GM18867 (cell line): ENCODE measurements around the gene GRK5.
A peak's percentile ranks its signal among the peaks of the same experiment; 100 is the strongest.
"Not testable (repeated sequence)": the region's sequence is repeated elsewhere in the genome, so short reads cannot be mapped to it uniquely, and the experiment has no call there.

Source experiments
- ATAC-seq: cut with Tn5 transposase; IDR thresholded peaks from one replicate; pipeline ENCODE4 v1.9.1; 2021; ENCODE audit warnings: mild to moderate bottlenecking, moderate library complexity; ENCODE audit not compliant: unreplicated experiment

The GRK5 gene

DNA sequence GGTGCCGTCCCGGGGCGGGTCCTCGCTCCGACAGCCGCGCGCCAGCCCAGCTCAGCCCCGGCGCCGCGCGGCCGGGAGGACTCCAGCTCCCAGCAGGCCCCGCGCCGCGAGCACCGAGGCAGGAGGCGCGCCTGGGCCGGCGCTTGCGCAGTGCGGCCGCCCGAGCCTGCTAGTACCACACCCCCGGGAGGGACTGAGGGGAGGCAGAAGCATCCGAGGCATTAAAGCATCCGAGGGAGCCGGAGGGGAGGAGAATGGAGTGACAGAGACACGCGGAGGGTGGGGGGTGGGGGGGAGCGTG, at the start of gene GRK5:
Gene GRK5, plus strand, starts transcription at position 206 of the 301 bp plus-strand sequence. CDS start 347 bp downstream, outside the sequence.
- peak; percentile 81 for ATAC-seq

DNA sequence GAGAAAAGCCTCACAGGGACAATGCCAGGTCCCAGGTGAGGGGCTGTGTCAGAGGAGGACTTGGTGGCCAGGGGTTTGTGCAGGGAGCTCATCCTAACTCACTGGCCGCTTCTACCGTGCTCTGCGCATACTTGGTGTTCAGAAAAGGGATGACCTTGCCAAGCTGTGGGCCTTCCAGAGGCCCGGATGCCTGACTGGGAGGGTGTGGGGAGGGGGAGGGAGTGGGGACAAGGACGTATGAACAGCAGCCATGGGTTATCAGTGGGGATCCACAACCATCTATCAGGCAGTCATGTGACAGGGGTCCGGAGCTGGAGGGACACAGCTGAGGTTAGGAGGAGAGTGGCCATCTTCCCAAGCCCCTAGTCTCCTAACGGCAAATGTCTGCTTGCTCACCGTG, 48.0 kb upstream of the GRK5 start:
- ATAC-seq: no peak

- ATAC-seq: no peak
Observed at GRCh38 chr10:119161680-119162451, 45.5 kb upstream of the GRK5 start.

DNA sequence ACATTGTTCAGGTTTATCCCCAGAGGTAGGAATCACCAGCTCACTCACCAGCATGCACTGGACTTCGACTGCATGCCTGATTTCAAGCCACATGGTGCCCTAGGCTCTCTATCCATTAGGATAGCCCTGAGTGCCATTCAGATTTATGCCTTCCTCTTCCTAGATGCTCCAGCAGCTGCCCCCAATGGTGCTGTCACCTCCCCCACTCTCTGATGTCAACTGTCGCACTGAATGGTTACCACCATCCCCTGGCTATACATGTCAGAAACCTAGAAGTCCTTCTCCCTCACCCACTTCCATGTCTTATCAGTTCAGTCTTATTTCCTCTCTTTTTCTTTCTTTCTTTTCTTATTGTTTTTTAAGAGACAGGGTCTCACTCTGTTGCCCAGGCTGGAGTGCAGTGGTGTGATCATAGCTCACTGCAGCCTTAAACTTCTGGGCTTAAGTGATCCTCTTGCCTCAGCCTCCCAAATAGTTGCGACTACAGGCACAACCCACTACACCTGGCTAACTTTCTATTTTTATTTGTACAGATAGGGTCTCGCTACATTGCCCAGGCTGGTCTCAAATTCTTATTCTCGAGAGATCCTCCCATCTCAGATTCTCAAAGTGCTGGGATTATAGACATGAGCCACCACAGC, 44.8 kb upstream of the GRK5 start:
- ATAC-seq: no peak

GRCh38 chr10:119165171-119166117, 41.9 kb upstream of the GRK5 start, which contains the start of gene SFXN4:
TSS of gene SFXN4 (minus strand) at chr10:119165714. CDS start at chr10:119165647, 67 bp downstream.
- ATAC-seq: peak; percentile 91

DNA sequence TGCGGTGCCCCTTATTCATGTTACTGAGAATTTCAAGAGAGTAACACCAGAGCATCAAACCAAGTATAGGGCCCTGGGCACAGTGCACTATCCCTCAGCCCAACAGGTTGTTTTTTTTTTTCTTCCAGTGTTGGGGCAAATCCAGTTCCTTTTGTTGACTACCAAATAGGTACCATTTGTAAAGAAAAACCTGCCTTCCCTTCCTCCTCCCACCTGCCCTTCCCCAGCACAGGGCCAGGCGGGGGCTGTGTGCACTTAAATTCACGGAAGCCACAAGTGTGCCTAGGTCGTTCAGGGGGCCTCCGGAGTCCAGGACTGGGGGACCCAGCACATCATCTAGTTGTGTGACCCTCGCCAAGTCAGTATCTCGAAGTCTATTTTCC, 41.3 kb upstream of the GRK5 start:
- no peak for ATAC-seq

- no peak for ATAC-seq
Observed at GRCh38 chr10:119166564-119166963, 40.8 kb upstream of the GRK5 start.

DNA sequence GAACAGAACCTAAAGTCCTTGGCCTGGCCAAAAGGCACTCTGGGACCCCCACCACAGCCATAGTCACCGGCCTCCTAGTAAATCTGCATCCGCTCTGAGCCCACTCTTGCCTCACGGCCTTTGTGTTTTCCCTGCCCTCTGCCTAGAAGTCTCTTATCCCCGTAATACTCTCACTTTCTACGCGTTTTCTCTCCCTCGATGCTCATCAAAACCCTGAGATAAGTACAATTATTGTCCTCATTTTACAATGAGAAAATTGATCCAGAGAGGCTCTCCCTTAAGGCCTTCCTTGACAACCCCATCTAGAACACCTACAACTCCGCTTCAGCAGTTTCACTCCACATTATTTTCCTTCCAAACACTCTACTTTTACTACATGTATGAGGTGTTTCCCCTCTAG, 40.3 kb upstream of the GRK5 start:
- no peak for ATAC-seq

- no peak for ATAC-seq
Observed at GRCh38 chr10:119174109-119174508, 33.3 kb upstream of the GRK5 start.

GRCh38 chr10:119176166-119176565, 31.2 kb upstream of the GRK5 start:
- ATAC-seq: no peak

GRCh38 chr10:119177708-119178371, 29.5 kb upstream of the GRK5 start:
- ATAC-seq: no peak

DNA sequence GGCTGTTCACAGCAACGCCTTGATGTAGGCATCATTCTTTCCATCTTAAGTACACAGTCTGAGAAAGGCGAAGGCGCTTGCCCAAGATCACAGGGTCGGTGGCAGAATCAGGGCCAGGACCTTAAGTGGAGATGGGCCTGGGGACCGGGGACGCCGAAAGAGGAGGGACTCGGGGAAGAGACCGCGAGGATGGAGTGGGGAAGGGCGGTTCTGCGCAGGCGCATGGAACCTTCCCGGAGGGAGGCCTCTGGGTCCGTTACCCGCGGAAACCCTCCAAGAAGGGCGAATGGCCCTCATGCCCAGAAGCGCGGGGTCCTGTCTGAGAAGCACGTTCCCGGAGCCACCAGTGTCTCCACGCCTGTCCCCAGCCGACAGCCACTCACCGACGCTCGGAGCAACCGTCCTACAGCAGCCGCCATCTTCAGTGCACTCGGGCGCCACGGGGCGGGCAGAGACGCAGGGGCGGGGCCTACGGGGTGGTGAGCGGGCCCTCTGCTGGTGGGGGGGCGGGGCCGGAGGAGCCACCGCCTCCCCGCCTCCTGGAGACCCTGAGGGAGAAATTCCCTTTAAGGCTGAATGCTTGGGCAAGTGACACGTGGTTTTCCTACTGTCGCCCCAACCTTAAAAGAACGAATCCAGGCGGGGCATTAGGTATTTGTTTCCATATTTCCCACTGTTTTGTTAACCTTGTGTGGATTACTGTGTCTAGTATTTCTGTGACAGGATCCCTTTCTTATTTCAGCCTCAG, 28.8 kb upstream of the GRK5 start, which contains the start of gene PRDX3:
Gene PRDX3, minus strand, starts transcription at position 441 of the 748 bp plus-strand sequence. Its CDS starts 22 bp downstream, at position 419.
- ATAC-seq: peak; percentile 90

DNA sequence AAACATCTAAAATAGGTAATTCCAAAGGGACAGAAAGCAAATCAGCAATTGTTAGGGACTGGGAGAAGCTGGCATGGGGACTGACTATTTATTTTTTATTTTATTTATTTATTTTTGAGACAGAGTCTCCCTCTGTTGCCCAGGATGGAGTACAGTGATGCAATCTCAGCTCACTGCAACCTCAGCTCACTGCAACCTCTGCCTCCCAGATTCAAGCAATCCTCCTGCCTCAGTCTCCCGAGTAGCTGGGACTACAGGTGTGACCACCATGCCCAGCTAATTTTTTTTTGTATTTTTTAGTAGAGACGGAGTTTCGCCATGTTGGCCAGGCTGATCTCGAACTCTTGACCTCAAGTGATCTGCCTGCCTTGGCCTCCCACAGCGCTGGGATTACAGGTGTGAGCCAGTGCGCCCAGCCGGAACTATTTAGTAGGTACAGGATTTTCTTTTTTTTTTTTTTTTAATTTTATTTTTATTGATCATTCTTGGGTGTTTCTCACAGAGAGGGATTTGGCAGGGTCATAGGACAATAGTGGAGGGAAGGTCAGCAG, 26.4 kb upstream of the GRK5 start:
- ATAC-seq: not testable (repeated sequence)

GRCh38 chr10:119183664-119184412, 23.5 kb upstream of the GRK5 start:
- ATAC-seq: no peak

GRCh38 chr10:119189811-119190282, 17.5 kb upstream of the GRK5 start:
- ATAC-seq: no peak

- no peak for ATAC-seq
Observed at GRCh38 chr10:119190353-119190752, 17.0 kb upstream of the GRK5 start.

DNA sequence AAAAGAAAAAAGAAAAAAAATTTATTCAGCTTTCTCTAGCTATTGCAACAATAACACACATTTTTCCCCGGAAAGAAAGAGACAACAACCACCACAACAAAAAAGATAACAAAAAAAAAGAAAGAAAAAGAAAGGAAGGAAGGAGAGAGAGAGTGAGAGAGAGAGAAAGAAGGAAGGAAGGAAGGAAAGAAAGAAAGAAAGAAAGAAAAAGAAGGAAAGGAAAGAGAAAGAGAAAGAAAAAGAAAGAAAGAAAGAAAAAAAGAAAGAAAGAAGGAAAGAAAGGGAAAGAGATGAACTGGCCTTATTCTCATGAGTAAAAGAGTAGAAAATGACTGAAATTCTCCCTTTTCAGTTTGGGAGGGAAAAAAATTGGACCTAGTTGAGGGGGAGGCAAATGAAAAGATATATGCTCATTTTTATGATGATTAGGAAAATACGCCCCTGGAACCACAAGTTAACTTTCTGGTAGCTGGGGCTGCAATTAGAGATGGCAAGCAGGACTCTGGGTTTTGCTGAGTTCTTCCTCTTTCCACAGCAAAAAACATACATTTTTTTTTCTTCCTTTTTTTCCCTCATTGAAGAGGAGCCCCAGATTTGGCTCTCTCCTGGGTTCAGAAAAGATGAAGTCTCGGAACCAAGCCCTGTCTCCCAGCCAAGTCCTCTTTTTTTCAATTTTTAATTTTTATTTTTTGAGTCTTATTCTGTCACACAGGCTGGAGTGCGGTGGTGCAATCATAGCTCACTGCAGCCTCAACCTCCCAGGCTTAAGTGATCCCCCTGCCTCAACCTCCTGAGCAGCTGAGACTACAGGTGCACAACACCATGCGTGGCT, 16.2 kb upstream of the GRK5 start:
- no peak for ATAC-seq

- no peak for ATAC-seq
Observed at GRCh38 chr10:119191881-119192280, 15.5 kb upstream of the GRK5 start.
